Measurements from ENCODE around the gene AKT3.

AKT3 gene

GRCh38 chr1:243449373-243449772 is 400.7 kb downstream of the AKT3 start:
- DNase-seq = no peak

GRCh38 chr1:243447844-243448243 is 402.2 kb downstream of the AKT3 start:
- no peak for DNase-seq

GRCh38 chr1:243447347-243447746 is 402.7 kb downstream of the AKT3 start:
- DNase-seq = no peak

- no peak for DNase-seq
Observed at GRCh38 chr1:243443557-243443956, 406.5 kb downstream of the AKT3 start.

- DNase-seq = no peak
Observed at GRCh38 chr1:243441601-243442000, 408.4 kb downstream of the AKT3 start.

- no peak for DNase-seq
Observed at GRCh38 chr1:243440406-243440805, 409.6 kb downstream of the AKT3 start.

GRCh38 chr1:243438815-243439214 is 411.2 kb downstream of the AKT3 start:
- no peak for DNase-seq

Measured in activated CD4-positive, alpha-beta T cell treated with anti-CD3 and anti-CD28 coated beads, Interleukin-2, amount 50 U/mL, for 1 hour (primary cell).